GM12801 (cell line): Measurements from ENCODE around the gene CHURC1.

Experiments
- CTCF ChIP-seq: IDR thresholded peaks from one replicate; pipeline ENCODE4 v1.5.1; 2011; ENCODE audit warnings: control low read depth; ENCODE audit not compliant: insufficient read length; ENCODE audit errors: extremely low read depth

The CHURC1 gene

DNA sequence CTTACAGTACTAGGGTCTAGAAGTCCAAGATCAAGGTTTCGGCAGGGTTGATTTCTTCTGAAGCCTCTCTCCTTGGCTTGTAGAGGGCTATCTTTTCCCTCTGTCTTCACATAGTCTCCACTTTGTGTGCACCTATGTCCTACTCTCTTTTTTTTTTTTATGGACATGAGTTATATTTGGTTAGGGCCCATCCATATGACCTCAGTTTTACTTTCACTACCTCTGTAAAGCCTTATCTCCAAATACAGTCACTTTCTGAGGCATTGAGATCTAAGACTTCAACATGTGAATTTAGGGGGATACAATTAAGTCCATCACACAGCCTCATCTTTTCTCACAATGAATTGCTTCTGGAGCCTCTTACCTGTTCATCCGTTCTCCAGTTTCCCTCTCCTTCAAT is 28.7 kb upstream of the CHURC1 start:
- TF ChIP-seq CTCF = no peak

DNA sequence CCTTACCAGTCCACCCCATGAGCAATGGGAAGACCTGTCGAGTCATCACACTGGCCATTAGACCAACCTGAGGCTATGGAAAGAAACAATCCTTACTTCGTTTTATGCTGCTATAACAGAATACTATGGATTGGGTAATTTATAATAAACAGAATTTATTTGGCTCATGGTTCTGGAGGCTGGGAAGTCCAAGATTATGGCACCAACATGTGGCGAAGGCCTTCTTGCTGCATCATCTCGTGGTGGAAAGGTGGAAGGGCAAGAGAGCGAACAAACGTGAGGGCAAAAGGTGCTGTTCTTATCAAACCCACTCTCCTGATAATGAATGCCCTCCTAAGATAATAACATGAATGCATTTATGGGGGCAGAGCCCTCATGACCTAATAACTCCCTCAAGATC is 24.9 kb upstream of the CHURC1 start:
- no peak for TF ChIP-seq CTCF

- TF ChIP-seq CTCF = no peak
These were observed 22.9 kb upstream of the CHURC1 start for GRCh38 chr14:64891173-64891838.

GRCh38 chr14:64891839-64892375 is 22.3 kb upstream of the CHURC1 start:
- TF ChIP-seq CTCF = no peak

GRCh38 chr14:64899958-64900357 is 14.3 kb upstream of the CHURC1 start:
- no peak for TF ChIP-seq CTCF

- TF ChIP-seq CTCF = no peak
These were observed 8.2 kb upstream of the CHURC1 start for GRCh38 chr14:64906022-64906421.

GRCh38 chr14:64910847-64911495 is 3.3 kb upstream of the CHURC1 start:
- TF ChIP-seq CTCF = no peak
